ENCODE results near the gene ORAI1.
A peak's percentile ranks its signal among the peaks of the same experiment; 100 is the strongest.
"Not testable (repeated sequence)": the region's sequence is repeated elsewhere in the genome, so short reads cannot be mapped to it uniquely, and the experiment has no call there.

The ORAI1 gene

DNA sequence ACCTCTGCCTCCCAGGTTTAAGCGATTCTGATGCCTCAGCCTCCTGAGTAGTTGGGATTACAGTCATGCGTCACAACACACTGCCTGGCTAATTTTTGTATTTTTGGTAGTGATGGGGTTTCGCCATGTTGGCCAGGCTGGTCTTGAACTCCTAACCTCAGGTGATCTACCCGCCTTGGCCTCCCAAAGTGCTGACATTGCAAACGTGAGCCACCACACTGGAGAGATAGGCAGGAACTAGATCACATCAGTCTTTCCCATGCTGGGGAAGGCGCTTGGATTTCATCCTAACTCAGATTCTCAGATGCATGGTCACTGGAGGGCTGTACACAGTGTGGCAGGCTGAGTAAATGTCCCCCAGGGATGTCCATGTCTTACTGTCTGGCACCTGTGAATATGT lies 18.0 kb upstream of the ORAI1 start:
- no peak for DNase-seq

DNA sequence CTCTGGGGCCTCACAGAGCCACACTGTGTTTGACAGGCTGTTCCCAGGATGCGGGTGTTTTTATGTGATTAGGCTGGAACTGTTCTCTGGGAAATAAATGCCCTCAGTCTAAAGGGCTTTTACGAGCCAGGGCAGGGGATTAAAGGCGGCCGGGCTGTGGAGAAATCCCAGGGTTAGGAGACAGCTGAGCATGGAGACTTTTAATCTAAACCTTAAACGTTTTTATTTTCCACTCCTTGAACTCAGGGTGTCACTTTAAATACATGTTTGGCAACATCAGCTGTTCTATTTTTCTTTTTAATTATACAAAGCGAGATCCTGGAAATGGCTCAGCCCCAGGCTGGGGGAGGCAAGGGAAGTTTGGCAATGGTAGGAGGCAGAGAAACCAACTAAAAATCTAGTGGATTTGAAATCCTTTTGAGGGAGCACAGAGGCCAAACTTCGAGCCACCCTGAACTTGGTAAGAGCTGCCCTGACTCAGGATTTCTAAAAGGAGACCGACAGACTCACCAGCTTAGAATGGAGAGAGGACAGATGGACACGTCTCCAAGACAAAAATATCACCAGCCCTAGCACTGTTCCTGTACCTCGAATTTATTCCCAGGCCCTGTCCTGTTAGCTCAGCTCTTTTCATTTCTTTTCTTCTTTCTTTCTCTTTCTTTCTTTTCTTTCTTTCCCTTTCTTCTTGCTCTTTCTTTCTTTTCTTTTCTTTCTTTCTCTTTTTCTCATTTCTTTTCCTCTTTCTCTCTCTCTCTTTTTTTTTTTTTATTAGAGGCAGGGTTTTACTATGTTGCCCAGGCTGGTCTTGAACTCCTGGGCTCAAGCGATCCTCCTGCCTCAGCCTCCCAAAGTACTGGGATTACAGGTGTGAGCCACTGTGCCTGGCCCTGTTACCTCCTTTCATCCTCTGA lies 15.8 kb upstream of the ORAI1 start:
- DNase-seq: no peak

DNA sequence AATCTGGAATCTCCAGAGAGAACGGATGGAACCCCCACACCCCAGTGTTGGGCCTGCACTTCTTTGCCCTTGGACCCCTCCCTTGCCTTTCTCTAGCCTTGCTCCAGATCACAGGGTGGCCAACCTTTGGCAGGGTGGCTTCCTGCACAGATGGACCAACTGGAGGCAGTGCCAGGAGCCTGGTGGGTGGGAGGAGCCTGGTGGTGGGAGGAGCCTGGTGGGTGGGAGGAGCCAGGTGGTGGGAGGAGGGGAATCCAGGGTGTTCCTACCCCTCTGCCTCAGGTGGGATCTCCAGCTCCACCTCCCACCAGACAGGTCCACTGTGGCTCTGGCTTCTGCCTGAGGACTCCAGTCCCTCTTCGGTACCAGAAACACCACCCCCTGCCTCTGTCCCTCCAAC lies 15.0 kb upstream of the ORAI1 start:
- DNase-seq: no peak

DNA sequence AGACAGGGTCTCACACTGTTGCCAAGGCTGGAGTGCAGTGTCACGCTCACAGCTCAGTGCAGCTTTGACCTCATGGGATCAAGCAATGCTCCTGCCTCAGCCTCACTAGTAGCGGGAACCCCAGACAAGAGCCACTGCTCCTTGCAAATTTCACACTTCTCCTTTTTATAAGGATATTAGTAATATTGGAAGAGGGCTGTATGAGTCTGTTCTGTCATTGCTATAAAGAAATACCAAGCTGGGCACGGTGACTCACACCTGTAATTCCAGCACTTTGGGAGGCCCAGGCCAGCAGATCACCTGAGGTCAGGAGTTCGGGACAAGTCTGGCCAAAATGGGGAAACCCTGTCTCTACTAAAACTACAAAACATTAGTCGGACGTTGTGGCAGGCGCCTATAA lies 12.9 kb upstream of the ORAI1 start:
- DNase-seq: no peak

DNA sequence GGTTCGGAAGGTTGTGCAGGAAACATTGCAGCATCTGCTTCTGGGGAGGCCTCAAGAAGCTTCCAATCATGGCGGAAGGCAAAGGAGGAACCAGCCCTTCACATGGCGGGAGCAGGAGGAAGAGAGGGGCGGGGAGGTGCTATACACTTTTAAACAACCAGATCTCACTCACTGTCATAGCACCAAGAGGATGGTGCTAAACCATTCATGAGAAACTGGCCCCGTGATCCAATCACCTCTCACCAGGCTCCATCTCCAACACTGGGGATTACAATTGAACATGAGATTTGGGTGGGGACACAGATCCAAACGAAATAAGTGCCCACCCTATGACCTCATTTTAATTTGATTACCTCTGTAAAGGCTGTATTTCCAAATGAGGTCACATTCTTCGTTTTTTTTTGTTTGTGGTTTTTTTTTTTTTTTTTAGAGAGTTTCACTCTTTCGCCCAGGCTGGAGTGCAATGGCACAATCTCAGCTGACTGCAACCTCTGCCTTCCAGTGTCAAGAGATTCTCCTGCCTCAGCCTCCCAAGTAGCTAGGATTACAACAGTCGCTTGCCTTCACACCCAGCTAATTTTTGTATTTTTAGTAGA lies 11.4 kb upstream of the ORAI1 start:
- DNase-seq: no peak

DNA sequence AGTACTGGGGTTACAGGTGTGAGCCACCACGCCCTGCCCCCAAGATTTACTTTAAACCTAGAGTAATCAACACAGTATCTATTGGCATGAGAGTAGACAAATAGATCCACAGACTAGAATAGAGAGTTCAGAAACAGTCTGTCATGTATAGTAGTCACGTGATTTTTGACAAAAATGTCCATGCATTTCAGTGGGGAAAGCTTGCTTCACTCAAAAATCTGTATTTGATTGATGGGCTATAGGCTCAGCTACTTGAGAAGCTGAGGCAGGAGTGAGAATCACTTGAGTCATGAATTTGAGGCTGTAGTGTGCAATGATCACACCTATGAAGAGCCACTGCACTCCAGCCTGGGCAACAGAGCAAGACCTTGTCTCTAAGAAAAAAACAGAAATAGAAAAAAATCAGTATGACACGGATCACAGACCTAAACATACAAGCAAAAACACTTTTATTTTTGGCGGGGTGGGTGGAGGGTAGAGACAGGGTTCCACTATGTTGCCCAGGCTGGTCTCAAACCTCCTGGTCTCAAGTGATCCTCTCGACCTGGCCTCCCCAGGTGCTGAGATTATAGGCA lies 7.6 kb upstream of the ORAI1 start:
- no peak for DNase-seq

DNA sequence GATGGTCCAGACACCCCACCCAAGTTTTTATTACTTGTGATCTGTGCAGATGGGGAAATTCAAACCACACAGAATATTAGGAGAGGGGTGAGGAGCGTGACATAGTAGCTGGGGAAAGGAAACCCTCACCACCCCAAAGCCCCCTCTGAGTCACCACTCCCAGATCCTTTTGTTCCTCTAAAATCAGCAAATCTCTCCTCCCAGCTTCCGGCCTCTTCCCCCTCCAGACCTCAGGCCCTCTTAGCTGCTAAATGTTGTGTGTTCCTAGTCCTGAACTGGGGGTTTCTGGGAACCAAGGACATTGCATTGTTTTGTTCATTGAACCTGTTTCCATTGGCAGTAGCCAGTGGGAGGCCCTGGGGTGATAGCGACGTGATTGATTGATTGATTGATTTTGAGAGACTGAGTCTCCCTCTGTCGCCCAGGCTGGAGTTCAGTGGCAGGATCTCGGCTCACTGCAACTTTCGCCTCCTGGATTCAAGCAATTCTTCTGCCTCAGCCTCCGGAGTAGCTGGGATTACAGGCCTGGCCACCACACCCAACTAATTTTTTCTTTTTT lies 5.9 kb upstream of the ORAI1 start:
- DNase-seq: no peak

DNA sequence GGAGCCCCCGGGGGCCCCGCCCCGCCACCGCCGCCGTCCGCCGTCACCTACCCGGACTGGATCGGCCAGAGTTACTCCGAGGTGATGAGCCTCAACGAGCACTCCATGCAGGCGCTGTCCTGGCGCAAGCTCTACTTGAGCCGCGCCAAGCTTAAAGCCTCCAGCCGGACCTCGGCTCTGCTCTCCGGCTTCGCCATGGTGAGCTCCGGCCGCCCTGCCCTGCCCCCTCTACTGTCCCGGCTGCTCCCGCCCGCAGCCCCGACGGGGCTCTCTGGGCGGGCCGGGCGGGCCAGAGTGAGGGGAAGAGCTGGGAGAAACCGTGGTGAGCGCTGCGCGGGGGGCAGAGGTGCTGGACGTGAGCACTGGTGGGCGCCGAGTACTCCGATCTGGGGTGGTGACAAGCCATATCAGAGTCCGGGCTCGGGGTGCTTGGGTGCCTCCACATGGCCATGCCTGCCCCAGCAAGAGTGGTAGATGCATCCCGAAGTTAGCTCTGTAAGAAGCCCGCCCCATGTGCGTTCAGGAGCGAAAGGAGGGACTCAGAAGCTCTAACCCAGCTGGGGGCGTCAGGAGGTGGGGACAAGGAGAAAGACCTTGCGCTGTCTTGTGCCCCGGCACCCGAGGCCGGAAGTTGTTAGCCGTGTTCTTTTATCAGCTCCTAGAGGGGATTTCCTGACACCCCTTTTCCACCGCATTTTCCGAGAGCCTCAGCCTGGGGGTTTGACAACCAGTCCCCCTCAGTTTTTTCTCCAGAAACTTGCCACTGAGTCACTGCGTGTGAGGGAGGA lies 717 bp downstream of the ORAI1 start:
- DNase-seq: no peak

DNA sequence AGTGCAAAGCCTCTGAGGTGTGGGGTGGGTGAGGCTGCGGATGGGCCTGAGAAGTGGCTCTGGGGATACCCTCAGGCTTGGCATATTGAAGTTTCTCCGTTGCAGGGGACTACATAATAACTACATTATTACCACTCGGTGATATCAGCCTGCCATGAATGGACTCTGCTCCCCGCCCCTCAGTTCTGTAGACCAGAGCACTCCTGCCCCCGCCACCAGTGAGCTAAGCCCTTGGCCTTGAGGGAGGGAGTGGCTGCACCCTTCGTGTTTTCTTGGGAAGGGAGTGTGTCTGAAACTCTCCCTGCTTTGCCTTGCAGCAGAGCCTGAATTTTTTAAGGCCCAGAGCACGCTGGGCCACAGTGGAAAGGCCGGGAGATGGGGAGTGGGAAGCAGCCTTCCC lies 1.7 kb downstream of the ORAI1 start:
- no peak for DNase-seq

DNA sequence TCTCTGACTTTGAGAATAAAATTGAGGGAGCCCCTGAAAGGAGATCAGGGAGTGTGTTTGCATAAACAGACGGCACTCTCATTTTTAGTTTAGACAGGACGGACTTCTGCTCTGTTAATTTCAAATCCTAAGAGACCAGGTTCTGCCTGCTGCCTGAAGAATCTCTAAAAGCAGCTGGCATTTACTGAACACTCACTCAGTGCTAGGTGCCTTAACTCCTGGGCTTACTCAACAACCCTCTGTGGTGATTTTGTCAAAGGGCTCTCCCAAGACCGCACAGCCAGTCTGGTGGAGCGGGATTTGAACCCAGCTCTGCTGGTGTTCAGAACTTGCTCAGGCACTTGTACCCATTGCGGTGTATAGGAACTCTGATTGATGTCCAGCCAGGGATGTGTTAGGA lies 2.2 kb downstream of the ORAI1 start:
- no peak for DNase-seq

DNA sequence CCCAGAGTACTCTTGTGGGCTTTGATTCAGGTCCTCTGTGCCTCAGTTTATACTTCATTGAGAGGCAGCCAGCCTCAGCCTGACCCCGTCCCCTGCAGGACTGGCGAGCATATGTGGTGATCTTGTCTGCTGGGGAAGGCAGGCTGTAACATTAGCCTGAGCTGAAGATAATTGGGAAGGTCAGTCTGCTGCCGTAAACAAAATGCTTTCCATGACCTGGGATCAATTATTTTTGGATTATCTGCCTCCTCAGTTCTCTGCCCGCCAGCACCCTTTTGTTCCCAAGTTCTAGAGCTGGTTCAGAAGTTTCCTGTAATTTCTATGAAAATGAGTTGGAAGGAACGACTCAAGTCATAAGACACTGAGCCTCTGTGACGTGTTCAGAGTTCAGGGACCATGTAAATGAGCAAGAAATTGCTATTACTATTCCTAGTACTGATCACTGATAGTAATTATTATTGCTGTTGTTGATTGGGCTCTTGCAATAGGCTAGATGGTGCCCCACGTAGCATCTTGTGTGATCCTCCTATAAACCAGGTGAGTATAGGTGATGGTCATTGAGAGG lies 4.5 kb downstream of the ORAI1 start:
- no peak for DNase-seq

DNA sequence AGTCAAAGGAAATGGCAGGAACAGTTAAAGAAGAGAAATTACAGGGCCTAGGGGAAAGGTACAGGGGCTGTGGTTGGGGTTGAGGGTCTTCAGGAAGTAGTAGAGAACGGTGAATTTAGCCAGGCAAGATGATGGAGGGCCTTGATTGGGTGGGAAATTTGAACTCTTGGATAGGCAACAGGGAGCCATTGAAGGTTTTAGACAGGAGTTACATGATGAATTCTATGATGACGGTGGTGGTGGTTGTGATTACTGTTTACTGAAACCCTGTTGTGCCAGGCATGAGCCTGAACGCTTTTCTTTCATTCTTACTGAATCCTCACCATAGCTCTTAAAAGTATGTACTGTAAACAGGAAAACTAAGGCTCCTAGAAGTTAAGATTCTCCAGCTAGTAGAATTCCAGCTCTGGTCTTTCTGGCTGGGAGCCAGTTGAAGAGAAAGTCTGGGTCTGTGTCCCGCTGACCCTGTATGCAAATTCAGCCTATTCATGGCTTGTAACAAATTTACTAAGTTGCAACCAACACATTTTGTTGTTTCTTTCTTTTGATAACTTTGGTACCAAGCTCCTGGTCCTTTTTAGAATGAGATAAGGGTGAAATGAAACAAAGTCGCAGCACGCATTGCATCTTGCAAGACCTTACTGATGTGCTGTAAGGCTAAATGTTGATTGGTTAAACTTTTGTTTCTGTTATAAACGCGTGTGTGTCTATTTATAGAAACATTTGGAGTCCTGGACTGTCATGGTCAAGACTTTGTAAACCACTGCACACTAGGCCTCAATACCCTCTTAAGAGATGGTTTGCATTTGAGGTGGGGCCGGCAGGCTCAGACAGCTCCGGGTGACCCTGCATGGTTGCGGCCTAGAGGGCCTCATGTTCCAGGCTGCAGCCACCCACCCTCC lies 6.0 kb downstream of the ORAI1 start:
- no peak for DNase-seq

DNA sequence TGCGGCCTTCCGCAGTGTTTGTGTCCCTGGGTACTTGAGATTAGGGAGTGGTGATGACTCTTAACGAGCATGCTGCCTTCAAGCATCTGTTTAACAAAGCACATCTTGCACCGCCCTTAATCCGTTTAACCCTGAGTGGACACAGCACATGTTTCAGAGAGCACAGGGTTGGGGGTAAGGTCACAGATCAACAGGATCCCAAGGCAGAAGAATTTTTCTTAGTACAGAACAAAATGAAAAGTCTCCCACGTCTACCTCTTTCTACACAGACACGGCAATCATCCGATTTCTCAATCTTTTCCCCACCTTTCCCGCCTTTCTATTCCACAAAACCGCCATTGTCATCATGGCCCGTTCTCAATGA lies 7.5 kb downstream of the ORAI1 start:
- not testable (repeated sequence) for DNase-seq

DNA sequence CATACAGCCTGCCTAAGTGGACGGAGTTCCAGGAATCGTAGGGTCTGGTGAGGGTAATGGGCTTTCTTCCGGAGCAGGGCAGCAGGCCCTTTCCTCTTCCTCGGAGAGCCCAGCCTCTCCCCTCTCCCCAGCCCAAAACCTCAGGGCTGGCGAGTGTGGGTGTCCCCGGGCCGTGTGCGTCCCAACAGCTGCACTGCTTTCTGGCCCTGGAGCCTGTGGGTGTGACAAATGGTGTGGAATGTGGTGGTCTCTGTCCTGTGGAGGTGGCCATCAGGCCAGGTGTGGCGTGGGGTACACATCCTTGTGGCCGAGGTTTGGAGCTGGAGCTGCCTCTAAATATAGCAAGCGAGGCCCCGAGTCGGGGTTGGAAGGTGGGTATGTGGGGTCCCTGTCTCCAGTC lies 8.5 kb downstream of the ORAI1 start:
- no peak for DNase-seq

DNA sequence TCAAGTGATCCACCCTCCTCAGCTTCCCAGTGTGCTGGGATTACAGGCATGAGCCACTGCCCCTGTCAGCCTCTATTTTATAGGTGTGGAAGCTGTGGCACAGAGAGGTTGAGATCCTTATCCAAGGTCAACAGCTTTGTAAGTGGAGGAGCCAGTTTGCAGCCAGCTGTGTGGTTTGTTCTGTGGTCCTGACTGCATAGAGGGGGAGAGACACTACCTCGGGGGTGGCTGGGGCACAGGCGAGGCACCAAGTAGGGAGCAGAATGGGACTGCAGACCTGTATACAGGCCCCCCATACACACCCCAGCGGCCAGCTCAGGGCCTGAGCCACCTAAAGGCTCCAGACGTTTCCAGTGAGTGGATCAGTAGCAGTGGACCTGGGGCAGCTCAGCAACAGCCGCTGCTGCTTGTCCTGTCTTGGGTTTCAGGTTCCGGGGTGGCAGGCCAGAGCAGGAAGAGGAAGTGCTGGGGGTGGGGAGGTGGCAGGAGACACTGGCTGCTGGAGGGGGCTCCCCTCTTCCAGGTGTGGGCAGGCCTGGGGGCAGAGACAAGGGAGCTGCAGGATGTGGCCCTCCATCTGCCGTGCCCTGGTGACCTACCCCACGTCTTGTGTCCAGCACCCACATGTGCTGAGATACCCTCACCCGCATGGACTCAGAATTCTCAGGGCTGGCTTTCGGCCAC lies 11.0 kb downstream of the ORAI1 start:
- no peak for DNase-seq

DNA sequence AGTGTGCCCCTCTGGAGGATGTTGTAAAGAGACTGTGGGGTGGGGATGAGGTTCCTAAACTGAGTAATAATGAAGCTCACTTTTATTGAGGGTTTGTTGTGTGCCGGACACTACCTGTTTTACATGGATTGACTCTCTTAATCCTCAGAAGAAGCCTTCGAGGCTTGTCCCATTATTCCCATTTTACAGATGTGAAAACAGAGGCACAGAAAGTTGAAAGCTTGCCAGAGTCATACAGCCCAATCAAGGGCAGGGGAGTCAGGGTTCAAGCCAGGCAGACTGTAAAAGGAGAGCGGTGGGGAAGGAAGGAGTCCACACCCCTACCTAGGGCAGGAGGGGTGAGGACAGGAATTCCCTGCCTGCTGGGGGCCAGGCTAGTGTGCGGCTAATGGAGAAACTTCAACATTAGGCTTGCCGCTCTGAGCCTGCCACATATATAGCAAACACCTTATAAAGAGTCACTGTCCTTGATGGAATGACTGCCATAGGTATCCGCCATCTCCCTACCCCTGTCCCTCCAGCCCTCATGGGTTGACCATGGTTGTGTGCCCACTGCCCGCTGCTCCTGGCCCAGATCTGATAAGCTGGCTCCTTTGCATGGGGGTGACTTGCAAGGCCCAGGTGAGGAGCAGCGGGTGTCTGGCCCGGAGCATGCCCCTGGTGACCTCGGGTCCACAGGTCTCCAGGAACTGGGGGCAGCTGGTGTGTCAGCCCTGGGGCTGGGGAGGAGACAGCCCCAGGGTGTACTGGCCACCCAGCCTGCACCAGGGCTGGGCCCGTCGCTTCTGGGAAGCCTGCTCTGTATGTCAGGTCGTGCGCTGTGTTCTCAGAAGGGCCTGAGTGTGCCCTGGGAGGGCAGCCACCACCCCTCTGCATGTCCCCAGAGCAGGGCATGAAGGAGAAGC lies 12.2 kb downstream of the ORAI1 start:
- DNase-seq: no peak

DNA sequence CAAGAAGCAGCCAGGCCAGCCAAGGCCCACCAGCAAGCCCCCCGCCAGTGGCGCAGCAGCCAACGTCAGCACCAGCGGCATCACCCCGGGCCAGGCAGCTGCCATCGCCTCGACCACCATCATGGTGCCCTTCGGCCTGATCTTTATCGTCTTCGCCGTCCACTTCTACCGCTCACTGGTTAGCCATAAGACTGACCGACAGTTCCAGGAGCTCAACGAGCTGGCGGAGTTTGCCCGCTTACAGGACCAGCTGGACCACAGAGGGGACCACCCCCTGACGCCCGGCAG lies 15.0 kb downstream of the ORAI1 start:
- no peak for DNase-seq

DNA sequence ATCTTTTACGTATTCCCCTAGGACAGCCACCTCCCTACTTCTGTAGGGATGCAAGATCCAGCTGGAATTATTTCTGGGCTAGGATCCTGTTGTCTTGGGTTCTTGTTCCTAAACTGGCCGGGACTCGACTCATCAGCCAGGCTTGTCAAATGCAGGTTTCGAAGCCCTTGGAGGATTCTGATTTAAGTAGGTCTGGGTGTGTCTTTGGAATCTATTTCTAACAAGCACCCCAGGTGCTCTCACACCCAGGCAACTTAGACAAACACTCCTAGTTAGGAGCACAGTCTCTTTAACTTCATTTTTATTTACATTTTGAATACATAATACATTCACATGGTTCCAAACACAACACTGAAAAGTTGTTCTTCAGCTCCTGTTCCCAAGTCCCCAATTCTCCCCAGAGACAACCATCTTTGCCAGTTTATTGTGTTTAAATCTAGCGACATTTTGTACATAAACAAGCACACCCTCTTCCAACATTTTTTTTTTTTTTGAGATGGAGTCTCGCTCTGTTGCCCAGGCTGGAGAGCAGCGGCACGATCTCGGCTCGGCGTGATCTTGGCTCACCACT lies 22.2 kb downstream of the ORAI1 start:
- DNase-seq: peak; percentile 36

DNA sequence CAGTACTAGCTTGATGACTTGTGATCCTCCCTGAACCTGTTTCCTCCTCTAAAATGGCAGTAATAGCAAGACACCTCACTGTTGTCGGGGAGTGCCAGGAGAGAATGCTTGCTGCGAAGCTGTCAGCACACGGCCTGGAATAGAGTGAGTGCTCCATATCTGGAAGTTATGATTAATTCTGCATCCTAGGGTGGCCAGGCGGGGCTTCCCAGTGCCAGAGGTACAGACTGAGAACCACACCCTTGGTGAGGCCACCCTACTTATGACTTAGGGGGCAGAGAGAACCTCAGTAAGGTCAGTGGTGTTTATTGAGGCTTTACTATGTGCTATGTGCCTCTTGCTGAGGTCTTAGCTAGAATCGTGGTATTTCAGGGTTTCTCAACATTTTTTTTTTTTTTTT lies 23.0 kb downstream of the ORAI1 start:
- no peak for DNase-seq

DNA sequence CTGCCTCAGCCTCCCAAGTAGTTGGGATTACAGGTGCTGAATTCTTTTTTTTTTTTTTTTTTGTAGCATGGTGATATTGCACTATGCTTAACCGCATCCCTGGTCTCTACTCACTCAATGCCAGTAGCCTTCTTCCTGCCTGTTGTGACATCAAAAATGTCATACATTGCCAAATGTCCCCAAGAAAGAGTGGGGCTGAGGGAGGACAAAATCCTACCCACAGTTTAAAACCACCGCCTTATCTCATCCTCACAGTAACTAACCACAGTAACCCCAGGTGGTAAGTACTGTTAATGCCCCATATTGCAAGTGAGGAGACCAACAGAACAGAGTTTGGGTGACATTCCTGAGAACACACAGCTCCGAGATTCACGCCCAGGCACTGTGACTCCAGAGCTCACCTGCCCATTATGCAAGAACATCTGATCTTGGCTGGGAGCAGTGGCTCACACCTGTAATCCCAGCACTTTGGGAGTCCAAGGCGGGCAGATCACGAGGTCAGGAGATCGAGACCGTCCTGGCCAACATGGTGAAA lies 23.6 kb downstream of the ORAI1 start:
- no peak for DNase-seq
